SJSA1 (cell line): ENCODE measurements around the gene OR6C2. TPM values are rescaled to one million over a fixed set of nuclear protein-coding genes. Genes with fewer than 3 reads are reported as not detected.
"Not testable (repeated sequence)": the region's sequence is repeated elsewhere in the genome, so short reads cannot be mapped to it uniquely, and the experiment has no call there.

Experiments used
- DNase-seq, 2 experiments: peaks; one replicate each; pipeline ENCODE4 v3.0.0-alpha.2; 2015 to 2020; ENCODE audit warnings: low spot score in 2 of 2, low read depth in 1 of 2
- H3K27ac ChIP-seq: fragments of 250-450 bp; sonication (Bioruptor Pico); 2 replicates; pipeline ENCODE4 v1.5.1; 2020; ENCODE audit warnings: mild to moderate bottlenecking, moderate library complexity
- H3K27me3 ChIP-seq: fragments of 250-450 bp; sonication (Bioruptor Pico); replicated peaks from 2 replicates; pipeline ENCODE4 v1.5.1; 2020; ENCODE audit warnings: mild to moderate bottlenecking, moderate library complexity
- H3K36me3 ChIP-seq: fragments of 250-450 bp; sonication (Bioruptor Pico); 2 replicates; pipeline ENCODE4 v1.5.1; 2020; ENCODE audit warnings: mild to moderate bottlenecking
- H3K4me1 ChIP-seq: fragments of 250-450 bp; sonication (Bioruptor Pico); replicated peaks from 2 replicates; pipeline ENCODE4 v1.6.1; 2021; ENCODE audit warnings: mild to moderate bottlenecking
- H3K4me3 ChIP-seq: fragments of 250-450 bp; sonication (Bioruptor Pico); 2 replicates; pipeline ENCODE4 v1.5.1; 2020; ENCODE audit warnings: mild to moderate bottlenecking
- H3K9me3 ChIP-seq: fragments of 250-450 bp; sonication (Bioruptor Pico); replicated peaks from 2 replicates; pipeline ENCODE4 v1.5.1; 2020; ENCODE audit warnings: mild to moderate bottlenecking
- total RNA-seq: library from RNA; depleted of rRNA; stranded (reverse); fragments of >200 nt; shearing (Covaris generic); gene quantifications from 2 replicates; pipeline ENCODE4 v1.2.3, GENCODE V29; 2014; rRNA removed

OR6C2 gene
- total RNA-seq, result not detected in 2 replicates

DNA sequence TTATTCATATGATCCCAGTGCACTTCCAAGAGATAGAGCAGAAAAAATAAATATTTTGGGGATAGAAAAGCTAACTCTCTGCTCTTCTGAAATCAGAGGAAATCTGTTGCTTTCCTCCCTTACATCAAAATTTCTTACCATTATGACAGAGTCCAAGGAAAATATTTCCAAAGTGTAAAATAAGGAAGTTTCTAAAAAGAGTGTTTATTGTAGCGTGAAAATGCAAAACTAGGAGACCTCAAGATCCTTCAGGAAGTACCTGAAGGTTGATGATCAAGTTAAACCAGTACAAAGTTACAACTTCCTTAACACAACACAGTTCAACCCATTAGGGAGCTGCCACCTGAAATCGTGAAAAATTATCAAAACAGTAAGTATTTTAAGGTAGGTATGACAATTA lies at the start of gene OR6C2:
TSS of gene OR6C2 (plus strand) at position 301 of the 400 bp plus-strand sequence. CDS start 8,138 bp downstream, outside the sequence.
- H3K4me1 ChIP-seq, result no peaks in the 10 kb centered on the region
- no peak for DNase-seq
- H3K27ac ChIP-seq, result no peak within 1 kb of the TSS
- no peaks in the 10 kb centered on the region for H3K27me3 ChIP-seq
- no peaks in the 10 kb centered on the region for H3K9me3 ChIP-seq
- no peak within 1 kb of the TSS for H3K4me3 ChIP-seq
- H3K36me3 ChIP-seq, result no peaks in the 10 kb centered on the region

DNA sequence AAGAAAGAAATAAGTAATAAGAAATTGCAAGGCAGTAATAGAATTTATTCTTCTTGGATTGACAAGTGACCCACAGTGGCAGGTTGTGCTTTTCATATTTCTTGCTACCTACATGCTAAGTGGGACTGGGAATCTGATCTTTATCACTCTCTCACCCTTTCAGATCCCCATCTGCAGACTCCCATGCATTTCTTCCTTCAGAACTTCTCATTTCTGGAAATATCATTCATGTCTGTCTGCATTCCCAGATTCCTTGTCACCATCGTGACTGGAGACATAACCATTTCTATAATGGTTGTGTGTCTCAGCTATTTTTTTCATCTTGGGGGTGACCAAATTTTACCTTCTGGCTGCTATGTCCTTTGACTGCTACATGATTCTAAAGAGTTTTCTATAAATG lies 47.5 kb upstream of the OR6C2 start:
- H3K9me3 ChIP-seq, result no peaks in the 10 kb centered on the region
- H3K36me3 ChIP-seq, result no peaks in the 10 kb centered on the region
- H3K4me3 ChIP-seq, result no peak overlapping the region
- no peak for DNase-seq
- no peaks in the 10 kb centered on the region for H3K27me3 ChIP-seq
- H3K4me1 ChIP-seq, result no peaks in the 10 kb centered on the region
- H3K27ac ChIP-seq, result no peak overlapping the region

DNA sequence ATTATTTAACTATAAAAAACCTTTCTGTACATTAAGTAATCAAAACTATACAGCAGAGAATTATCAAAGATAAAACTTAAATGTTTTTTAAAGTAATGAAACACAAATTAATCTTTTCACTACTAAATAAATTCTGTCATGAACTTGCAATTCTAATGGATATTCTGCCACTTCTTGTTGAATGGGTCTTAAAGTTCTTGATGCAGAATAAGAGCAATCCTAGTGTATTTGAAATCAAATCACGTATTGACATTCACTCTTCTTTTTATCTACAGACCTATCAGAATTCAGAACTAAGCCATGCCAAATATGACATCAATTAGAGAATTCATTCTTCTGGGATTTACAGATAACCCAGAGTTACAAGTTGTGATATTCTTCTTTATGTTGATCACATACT lies 43.6 kb upstream of the OR6C2 start, which contains the start of gene OR6C65:
TSS of gene OR6C65 (plus strand) at position 301 of the 400 bp plus-strand sequence. CDS start at position 301, 0 bp downstream.
- H3K27me3 ChIP-seq, result no peaks in the 10 kb centered on the region
- no peaks in the 10 kb centered on the region for H3K36me3 ChIP-seq
- no peaks in the 10 kb centered on the region for H3K4me1 ChIP-seq
- H3K9me3 ChIP-seq, result no peaks in the 10 kb centered on the region
- H3K4me3 ChIP-seq, result no peak within 1 kb of the TSS
- H3K27ac ChIP-seq, result no peak within 1 kb of the TSS
- no peak for DNase-seq

DNA sequence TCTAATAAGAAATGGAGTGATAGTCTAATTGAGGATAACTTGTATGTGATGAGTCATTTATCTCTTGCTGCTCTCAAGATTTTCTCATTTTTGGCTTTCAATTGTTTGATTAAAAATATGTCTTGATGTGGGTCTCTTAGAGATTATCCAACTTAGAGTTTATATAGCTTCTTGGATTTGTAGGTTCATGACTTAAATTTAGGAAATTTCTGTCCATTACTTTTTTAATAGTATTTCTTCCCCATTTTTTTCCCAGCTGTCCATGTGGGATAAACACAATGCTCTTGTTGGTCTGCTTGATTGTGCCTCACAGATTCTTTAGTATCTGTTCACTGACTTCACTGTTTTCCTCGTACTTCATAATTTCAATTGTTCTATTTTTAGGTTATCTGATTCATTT lies 36.0 kb upstream of the OR6C2 start:
- H3K4me3 ChIP-seq, result no peak overlapping the region
- H3K9me3 ChIP-seq, result no peaks in the 10 kb centered on the region
- no peaks in the 10 kb centered on the region for H3K36me3 ChIP-seq
- no peak for DNase-seq
- H3K27ac ChIP-seq, result no peak overlapping the region
- H3K27me3 ChIP-seq, result no peaks in the 10 kb centered on the region
- H3K4me1 ChIP-seq, result no peaks in the 10 kb centered on the region

DNA sequence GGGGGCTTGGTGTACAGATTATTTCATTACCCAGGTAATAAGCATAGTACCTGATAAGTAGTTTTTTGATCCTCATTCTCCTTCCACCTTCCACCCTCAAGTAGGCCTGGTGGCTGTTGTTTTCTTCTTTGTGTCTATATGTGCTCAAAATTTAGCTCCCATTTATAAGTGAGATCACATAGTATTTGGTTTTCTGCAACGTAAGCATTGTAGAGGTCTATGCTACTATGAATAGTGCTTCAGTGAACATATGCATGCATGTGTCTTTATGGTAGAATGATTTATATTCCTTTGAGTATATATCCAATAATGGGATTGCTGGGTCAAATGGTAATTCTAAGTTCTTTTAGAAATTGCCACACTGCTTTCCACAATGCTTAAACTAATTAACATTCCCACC lies 34.7 kb upstream of the OR6C2 start:
- H3K27ac ChIP-seq, H3K9me3 ChIP-seq, H3K4me3 ChIP-seq, H3K36me3 ChIP-seq, H3K4me1 ChIP-seq, DNase-seq, H3K27me3 ChIP-seq: not testable (repeated sequence)

DNA sequence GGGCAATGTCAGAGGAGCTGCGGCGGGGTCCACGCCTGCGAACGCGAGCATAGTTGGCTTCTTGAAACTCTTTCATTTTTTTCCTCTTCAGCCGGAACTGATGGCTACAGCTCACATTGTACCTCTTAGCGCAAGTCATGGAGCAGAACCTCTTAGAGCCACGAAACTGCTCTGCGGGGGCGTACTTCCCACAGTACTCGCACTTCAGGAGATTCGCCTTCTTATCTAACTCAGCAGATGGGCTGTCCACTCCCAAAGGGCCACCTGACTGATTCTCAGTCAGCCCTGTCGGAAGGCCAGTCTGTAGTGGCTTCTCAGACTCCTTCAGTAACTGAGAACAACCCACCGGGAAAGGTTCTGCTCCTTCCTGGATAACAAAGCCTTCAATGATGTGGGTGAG lies 31.7 kb upstream of the OR6C2 start:
- not testable (repeated sequence) for H3K4me3 ChIP-seq, H3K36me3 ChIP-seq, H3K9me3 ChIP-seq, H3K27me3 ChIP-seq, H3K4me1 ChIP-seq, H3K27ac ChIP-seq, DNase-seq

DNA sequence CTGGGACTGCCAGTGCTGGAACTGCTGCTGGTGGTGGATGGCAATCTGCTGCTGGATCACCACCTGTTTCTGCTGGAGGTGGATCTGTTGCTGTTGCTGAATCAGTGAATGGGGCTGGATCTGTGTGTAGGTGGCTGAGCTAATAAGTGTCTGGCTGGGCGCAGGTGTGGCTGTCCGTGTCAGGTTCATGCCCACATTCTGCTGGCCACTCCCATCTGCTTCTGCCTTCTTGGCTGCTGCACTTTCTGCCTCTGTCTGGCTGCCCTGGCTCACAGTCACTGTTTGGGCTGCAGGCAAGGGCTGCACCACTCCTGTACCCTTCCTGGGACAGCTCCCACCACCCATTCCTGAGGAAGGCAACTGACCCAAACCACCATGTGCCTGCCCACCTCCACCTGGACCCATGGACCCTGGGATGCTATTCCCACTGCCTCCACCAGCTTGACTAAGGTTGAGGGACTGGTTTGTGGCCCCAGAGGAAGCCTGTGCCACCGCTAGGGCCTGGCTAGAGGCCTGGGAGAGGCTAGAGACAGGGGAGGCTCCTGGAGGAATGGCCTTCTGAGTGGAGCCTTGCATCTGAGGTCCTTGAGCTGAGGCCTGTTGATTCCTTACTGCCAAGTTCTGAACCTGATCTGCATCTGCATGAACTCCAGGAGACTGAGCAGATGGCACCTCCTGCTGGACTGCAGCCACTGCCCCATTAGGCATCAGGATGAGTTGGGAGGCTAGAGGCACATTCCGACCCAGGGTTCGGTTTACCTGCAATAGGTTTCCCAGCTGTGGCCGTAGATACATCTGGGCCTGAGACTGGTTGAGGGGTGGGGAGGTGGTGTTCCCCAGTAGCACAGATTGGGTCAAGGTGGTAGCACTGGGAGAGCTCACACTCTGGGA lies 30.1 kb upstream of the OR6C2 start:
- H3K27ac ChIP-seq, H3K4me1 ChIP-seq, H3K27me3 ChIP-seq, H3K36me3 ChIP-seq, DNase-seq, H3K4me3 ChIP-seq, H3K9me3 ChIP-seq: not testable (repeated sequence)

DNA sequence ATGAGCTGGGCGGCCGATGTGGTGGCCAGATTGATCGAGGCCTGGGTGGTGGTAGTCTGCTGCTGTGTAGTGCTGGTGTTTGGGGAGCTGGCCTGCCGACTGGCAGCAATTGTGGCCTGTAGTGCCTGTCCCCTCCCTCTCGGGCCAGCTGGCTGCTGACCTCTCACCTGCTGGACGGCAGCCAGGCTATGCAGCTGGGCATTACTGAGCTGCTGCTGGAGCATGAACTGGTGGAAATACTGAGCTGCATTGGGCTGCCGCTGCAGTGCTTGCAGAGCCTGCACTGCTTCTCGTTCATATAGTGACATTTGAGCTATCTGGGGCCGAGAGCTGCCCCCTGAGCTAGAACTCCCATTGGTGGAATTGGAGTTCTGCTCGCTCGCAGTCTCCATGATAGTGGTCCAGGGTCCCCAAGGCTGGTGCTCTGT lies 29.5 kb upstream of the OR6C2 start:
- not testable (repeated sequence) for DNase-seq, H3K9me3 ChIP-seq, H3K36me3 ChIP-seq, H3K27ac ChIP-seq, H3K27me3 ChIP-seq, H3K4me3 ChIP-seq, H3K4me1 ChIP-seq

DNA sequence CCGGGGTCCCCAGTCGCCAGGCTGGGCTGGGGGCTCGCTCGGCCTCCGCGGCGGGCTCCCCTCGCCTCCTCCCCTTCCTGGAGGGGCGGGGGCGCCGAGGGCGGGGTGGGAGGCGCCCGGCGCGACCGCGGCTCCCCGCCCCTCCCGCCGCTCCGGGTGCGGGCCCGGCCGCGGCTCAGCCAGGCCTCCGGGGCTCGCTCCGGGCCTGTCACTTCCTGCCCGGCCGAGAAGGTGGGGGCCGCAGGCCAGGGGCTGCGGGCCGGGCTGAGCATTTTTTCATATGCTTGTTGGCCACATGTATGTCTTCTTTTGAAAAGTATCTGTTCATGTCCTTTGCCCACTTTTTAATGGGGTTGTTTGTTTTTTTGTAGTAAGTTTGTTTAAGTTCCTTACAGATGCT lies 29.0 kb upstream of the OR6C2 start:
- not testable (repeated sequence) for H3K4me1 ChIP-seq, H3K27me3 ChIP-seq, DNase-seq, H3K9me3 ChIP-seq, H3K4me3 ChIP-seq, H3K36me3 ChIP-seq, H3K27ac ChIP-seq

DNA sequence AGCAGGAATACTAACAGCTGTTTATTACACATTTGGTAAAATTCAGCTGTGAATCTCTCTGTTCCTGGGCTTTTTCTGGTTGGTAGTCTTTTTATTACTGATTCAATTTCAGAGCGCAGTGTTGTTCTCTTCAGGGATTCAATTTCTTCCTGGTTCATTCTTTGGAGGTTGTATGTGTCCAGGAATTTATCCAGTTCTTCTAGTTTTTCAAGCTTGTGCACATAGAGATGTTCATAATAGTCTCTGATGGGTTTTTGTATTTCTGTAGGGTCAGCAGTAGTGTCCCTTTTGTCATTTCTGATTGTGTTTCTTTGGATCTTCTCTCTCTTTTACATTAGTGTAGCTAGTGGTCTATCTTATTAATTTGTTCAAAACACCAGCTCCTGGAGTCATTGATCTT lies 26.9 kb upstream of the OR6C2 start:
- H3K27ac ChIP-seq, result no peak overlapping the region
- H3K4me3 ChIP-seq, result no peak overlapping the region
- H3K9me3 ChIP-seq, result no peaks in the 10 kb centered on the region
- H3K36me3 ChIP-seq, result no peaks in the 10 kb centered on the region
- H3K4me1 ChIP-seq, result no peaks in the 10 kb centered on the region
- H3K27me3 ChIP-seq, result peaks cover 10% of the 10 kb centered on the region
- no peak for DNase-seq

DNA sequence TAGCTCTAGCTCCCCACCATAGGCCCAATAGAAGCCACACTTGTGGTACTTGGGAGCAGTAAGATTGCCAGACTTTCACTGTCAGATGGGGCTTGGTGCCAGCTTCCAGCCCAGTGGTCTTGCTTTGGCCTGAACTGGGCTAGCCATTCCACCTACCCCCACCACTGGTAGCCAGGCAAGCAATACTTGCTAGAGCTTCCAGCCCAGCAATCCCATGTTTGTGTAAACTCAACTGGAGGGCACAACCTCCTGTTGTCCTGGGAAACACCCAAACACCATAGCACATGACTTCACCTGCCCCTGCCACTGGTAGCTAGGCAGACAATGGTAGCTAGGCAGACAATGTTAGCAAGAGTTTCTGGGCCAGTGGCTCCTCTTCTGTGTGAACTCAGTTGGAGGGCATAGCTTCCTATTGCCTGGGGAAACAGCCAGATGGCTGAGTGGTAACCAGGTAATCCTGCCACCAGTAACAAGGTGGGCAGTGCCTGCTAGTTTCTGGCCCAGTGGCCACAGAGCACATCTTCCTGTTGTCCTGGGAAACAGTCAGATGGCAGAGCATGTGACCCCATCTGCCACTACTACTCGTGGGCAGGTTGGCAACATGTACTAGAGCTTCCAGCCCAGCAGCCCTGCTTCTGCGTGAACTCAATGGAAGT lies 23.4 kb upstream of the OR6C2 start:
- no peak overlapping the region for H3K4me3 ChIP-seq
- peaks cover 6% of the 10 kb centered on the region for H3K27me3 ChIP-seq
- DNase-seq, result no peak
- no peaks in the 10 kb centered on the region for H3K4me1 ChIP-seq
- no peak overlapping the region for H3K27ac ChIP-seq
- H3K9me3 ChIP-seq, result no peaks in the 10 kb centered on the region
- no peaks in the 10 kb centered on the region for H3K36me3 ChIP-seq

DNA sequence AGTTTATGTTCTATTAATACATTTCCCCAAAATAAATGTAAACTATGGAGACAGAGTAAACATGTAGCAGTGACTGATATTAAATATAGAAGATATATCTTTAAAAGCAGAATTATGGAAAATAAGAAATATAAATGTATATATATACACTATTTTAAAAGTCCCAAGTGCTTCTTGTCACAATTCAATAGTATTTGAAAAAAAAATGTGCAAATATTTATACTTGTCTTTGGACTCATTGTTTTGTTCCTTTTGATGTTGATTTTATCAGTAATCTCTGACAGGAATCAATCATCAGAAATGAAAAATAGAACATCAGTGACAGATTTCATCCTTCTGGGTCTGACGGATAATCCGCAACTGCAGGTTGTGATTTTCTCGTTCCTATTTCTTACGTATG lies 17.9 kb upstream of the OR6C2 start, which contains the start of gene OR6C76:
TSS of gene OR6C76 (plus strand) at position 301 of the 400 bp plus-strand sequence. CDS start at position 301, 0 bp downstream.
- no peaks in the 10 kb centered on the region for H3K4me1 ChIP-seq
- H3K27me3 ChIP-seq, result no peaks in the 10 kb centered on the region
- H3K36me3 ChIP-seq, result no peaks in the 10 kb centered on the region
- DNase-seq, result no peak
- no peak within 1 kb of the TSS for H3K27ac ChIP-seq
- H3K9me3 ChIP-seq, result no peaks in the 10 kb centered on the region
- H3K4me3 ChIP-seq, result no peak within 1 kb of the TSS

DNA sequence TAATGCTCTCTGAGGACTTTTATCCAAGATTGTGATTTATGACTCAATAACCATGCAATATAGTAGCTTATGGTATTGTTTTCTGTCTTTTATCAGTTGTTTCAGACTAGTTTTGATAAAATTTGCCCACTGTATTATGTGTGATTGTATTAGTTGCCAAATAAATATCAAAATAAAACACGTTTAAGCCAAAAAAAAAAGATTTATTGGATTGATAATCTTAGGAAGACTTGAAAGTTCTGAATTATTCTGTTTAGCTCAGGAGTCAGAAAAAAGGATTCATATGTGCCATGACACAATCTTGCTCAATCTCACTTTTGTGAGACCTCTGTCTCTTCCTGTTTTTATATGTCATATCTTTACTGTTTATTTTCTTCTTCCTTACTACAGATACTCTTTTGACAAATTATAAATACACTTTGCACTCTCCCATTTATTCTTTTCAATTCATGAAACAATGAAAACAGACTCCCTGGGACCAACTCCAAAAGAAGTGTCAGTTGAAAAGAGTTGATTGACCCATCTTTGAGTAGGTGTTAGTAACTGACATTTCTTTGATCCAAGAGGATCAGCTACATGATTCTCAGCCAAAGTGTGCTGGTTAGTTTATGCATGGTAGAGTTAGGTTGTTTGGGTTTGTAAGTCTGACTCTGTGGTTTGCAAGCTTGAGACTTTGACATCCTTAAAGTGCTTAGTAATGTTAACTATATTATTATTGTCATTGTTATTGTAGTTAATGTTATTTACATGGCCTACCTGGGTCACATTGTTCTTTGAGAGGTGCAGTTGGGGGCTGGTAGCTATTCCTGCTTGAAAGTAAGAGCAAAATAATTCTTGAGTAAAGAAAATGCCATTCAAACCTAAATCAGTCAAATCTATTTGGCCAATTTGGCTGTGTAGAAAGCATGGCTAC lies 15.3 kb upstream of the OR6C2 start:
- H3K36me3 ChIP-seq, result no peaks in the 10 kb centered on the region
- H3K4me3 ChIP-seq, result no peak overlapping the region
- H3K4me1 ChIP-seq, result no peaks in the 10 kb centered on the region
- H3K9me3 ChIP-seq, result no peaks in the 10 kb centered on the region
- H3K27me3 ChIP-seq, result no peaks in the 10 kb centered on the region; the same call in 1 of the 2 replicates
- DNase-seq, result no peak
- H3K27ac ChIP-seq, result no peak overlapping the region
